ENCODE data around the gene IL17C.

DNA sequence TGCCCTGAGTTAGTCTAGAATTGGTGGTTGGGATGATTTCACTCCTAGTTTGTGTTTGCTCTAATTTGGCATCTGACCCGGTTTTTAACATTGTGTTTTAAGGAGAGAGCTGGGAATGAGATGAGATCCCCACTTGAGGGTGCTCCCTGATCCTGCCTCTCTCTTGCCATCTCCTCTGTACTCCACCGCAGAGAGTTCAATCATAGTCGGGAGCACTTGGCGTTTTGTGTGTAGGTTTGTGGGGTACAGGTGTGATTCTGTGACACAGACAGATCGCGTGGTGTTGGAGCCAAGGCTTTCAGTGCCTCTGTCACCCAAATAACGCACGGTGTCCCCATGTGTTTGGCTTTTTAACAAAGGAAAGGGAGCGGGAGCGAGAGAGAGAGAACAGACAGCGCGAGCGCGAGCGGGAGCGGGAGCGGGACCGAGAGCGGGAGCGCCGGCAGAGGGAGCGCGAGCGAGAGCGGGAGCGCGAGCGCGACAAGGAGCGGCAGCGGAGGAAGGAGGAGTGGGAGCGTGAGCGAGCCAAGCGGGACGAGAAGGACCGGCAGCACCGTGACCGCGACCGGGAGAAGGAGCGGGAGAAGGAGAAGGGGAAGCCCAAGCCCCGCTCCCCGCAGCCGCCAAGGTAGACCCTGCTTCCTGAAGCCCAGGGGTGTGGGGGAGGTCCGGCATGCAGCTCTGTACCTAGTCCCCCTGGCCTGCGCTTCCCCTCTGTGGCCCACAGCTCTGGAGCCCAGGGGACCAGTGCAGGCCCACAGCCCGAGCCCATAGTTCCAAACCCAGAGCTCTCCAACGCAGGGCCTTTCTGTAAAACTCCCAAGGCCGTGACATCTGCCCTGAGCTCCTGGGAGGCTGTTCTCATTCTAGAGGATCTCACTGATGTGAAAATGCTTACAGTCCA, 27.2 kb upstream of the IL17C start:
- TF ChIP-seq, protein P1, sequence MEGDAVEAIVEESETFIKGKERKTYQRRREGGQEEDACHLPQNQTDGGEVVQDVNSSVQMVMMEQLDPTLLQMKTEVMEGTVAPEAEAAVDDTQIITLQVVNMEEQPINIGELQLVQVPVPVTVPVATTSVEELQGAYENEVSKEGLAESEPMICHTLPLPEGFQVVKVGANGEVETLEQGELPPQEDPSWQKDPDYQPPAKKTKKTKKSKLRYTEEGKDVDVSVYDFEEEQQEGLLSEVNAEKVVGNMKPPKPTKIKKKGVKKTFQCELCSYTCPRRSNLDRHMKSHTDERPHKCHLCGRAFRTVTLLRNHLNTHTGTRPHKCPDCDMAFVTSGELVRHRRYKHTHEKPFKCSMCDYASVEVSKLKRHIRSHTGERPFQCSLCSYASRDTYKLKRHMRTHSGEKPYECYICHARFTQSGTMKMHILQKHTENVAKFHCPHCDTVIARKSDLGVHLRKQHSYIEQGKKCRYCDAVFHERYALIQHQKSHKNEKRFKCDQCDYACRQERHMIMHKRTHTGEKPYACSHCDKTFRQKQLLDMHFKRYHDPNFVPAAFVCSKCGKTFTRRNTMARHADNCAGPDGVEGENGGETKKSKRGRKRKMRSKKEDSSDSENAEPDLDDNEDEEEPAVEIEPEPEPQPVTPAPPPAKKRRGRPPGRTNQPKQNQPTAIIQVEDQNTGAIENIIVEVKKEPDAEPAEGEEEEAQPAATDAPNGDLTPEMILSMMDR (IDR thresholded peaks at IDR 0.05): no peak
- TF ChIP-seq POLR2A (IDR thresholded peaks at IDR 0.05): no peak
